Measurements from ENCODE around the gene RALA. TPM values are rescaled to one million over a fixed set of nuclear protein-coding genes. Genes with fewer than 3 reads are reported as not detected.
"Not testable (repeated sequence)": the region's sequence is repeated elsewhere in the genome, so short reads cannot be mapped to it uniquely, and the experiment has no call there.

RALA gene
- total RNA-seq, 1 experiment from 2014 or later = 14.7 TPM

DNA sequence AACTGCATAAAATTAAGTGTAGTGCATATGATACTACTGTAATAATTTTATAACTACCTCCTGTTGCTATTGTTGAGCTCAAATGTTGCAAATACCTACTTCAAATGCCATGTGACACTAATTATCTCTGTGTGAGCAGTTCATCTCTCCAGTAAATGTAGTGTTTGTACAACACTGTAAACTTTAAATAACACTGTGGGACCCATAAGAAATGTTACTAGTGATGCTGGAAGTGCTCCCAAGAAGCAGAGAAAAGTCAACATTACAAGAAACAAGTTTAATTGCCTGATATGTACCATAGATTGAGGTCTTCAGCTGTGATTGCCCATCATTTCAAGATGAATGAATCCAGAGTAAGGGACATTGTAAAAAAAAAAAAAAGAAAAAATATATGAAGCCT, 39.9 kb downstream of the RALA start:
- H3K4me3 ChIP-seq = no peak overlapping the region
- H3K36me3 ChIP-seq = peaks cover 17% of the 10 kb centered on the region
- no peaks in the 10 kb centered on the region for H3K27me3 ChIP-seq
- peaks cover 4% of the 10 kb centered on the region for H3K9me3 ChIP-seq
- DNase-seq = no peak

DNA sequence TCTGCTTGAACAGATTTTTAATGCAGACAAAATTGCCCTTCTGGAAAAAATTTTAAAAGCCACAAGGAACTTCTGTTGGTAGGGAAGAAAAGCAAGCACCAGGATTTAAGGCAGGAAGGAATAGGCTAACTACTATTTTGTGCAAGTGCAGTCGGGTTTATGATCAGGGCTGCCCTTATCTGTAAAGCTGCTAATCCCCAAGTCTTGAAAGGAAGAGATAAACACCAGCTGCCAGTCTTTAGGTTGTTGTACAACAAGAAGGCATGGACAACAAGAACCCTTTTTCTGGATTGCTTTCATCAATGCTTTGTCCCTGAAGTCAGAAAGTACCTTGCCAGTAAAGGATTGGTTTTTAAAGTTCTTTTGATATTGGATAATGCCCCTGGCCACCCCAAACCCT, 40.7 kb downstream of the RALA start:
- Histone ChIP-seq H3K4me3 (no peak overlapping the region), H3K27me3 (no peaks in the 10 kb centered on the region), H3K9me3 (peaks cover 4% of the 10 kb centered on the region), H3K36me3 (peaks cover 17% of the 10 kb centered on the region)
- DNase-seq = no peak

DNA sequence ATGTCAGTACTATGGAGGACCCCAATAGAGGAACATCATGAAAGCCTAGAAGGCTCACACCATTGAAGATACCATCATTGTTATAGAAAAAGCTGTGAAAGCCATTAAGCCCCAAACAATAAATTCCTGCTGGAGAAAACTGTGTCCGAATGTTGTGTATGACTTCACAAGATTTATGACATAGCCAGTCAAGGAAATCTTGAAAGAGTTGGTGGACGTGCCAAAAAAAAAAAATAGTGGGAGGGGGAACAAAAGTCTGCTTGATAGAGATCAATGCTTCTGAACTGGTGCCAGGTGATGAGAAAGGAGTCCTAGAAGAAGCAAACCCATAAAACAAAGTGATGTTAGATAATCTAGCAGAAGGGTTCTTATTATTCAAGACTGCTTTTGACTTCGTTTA, 41.2 kb downstream of the RALA start:
- H3K27me3 ChIP-seq = no peaks in the 10 kb centered on the region
- no peak for DNase-seq
- H3K36me3 ChIP-seq = peaks cover 17% of the 10 kb centered on the region
- H3K9me3 ChIP-seq = peaks cover 4% of the 10 kb centered on the region
- H3K4me3 ChIP-seq = no peak overlapping the region

DNA sequence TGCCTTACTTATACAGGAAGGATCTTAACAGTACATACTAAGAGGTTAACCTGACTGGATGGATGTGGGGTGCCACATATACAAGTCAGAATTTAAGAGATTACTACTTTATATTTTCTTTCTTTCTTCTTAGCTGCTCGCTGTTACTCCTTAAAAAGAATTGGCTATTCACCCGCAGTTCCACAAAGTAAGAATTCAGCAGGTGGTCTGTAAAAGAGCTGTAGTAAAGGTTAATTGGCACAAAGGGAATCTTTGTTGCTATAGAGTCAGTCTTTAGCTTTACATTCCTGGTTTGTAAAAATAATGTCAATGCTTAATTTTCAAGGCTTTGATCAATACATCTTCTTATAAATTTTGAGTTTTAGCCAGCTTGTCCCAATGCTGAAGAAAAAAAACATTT, 43.2 kb downstream of the RALA start:
- peaks cover 2% of the 10 kb centered on the region; the same call in 1 of the 2 replicates for H3K9me3 ChIP-seq
- DNase-seq = no peak
- H3K36me3 ChIP-seq = peaks cover 9% of the 10 kb centered on the region; the same call in 1 of the 2 replicates
- H3K4me3 ChIP-seq = no peak overlapping the region
- no peaks in the 10 kb centered on the region for H3K27me3 ChIP-seq

DNA sequence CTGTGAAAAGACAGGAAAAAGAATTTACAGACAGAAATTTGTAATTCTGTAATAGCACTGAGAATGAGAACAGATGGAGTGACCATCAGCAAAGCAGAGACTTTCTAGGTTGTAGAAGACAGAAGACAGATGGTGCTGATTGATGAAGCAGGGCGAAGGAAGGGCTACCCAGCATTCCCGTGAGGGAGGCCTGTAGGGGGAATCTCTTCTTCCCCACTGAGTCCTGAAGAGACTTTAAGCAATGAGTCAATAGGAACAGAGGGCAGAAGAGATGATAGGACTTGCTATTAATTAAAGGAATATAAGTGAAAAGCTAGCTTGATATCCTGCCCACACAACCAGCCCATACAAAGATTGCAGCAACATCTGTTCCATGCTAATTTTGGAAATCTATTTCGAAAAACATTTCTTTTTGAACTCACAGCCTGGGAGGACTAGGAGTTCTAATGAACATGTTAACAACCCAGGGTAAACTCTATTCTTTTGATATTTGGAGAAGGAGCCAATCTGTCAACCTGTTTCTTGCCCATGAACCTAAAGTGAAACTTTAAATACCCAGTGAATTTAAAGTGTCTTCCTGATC, 44.1 kb downstream of the RALA start:
- no peak for DNase-seq
- Histone ChIP-seq H3K9me3 (peaks cover under 1% of the 10 kb centered on the region; the same call in 1 of the 2 replicates), H3K36me3 (peaks cover 5% of the 10 kb centered on the region; the same call in 1 of the 2 replicates), H3K27me3 (no peaks in the 10 kb centered on the region), H3K4me3 (no peak overlapping the region)

DNA sequence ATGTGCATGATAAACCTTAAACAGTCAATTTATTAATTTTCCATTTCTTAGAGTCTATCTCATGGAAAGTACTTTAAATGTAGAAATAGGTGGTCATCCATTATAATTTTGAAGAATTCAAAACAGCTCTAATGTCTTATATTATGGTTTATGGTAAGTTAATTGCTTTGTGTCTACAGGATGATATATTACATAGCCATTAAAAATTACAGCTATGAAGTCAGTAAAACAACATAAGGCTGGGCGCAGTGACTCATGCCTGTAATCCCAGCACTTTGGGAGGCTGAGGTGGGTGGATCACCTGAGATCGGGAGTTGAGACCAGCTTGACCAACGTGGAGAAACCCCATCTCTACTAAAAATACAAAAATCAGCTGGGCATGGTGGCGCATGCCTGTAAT, 44.9 kb downstream of the RALA start:
- not testable (repeated sequence) for H3K4me3 ChIP-seq, H3K36me3 ChIP-seq, H3K27me3 ChIP-seq, DNase-seq, H3K9me3 ChIP-seq

DNA sequence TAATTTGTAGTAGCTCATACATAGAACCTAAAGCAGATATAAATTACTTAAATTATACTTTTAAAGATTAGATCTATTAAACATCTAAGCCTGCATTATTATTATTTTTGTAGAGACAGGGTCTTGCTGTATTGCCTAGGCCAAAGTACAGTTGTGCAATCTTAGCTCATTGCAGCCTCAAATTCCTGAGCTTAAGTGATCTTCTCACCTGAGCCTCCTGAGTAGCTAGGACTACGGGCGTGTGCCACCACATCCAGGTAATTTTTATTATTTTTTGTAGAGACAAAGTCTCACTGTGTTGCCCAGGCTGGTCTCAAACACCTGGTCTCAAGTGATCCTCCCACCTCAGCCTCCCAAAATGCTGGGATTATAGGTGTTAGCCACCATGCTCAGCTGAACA, 46.7 kb downstream of the RALA start:
- Histone ChIP-seq H3K27me3 (no peaks in the 10 kb centered on the region), H3K9me3 (no peaks in the 10 kb centered on the region), H3K36me3 (no peaks in the 10 kb centered on the region), H3K4me3 (no peak overlapping the region)
- no peak for DNase-seq

DNA sequence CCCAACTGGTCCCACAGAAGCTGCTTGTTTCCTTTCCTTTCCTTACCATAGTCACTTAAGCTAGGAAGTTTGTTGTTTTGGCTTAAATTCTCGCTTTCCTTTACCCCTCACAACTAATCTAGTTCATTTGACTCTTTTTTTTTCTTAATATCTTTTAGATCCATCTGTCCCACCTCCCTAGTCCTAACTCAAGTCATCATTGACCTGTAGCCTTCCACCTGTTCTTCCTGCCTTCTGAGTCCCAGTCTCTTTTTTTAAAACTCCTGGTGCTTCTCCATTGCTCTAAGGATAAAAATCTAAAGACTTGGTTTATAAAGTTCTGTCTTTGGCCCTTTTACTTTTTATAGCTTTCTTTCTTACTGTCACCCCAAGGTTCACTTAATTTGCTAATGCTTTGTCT, 47.6 kb downstream of the RALA start:
- Histone ChIP-seq H3K27me3 (no peaks in the 10 kb centered on the region), H3K36me3 (no peaks in the 10 kb centered on the region), H3K4me3 (no peak overlapping the region), H3K9me3 (no peaks in the 10 kb centered on the region)
- no peak for DNase-seq

DNA sequence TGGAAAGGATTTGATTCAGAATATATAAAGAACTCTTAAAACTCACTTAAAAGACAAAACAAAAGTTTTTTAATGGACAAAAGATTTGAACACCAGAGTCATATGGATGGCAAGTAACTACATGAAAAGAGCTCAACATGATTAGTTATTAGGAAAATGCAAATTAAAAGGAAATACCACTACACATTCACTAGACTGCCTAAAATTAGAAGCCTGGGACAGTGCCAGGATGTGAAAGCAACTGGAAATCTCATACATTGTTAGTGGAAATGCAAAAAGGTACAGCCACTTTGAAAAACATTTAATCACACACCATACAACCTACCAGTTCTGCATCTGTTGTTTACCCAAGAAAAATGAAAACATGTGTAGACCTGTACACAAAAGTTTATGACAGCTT, 48.8 kb downstream of the RALA start:
- Histone ChIP-seq H3K4me3 (no peak overlapping the region), H3K9me3 (peaks cover 4% of the 10 kb centered on the region), H3K27me3 (no peaks in the 10 kb centered on the region), H3K36me3 (no peaks in the 10 kb centered on the region; the same call in 1 of the 2 replicates)
- DNase-seq = no peak

DNA sequence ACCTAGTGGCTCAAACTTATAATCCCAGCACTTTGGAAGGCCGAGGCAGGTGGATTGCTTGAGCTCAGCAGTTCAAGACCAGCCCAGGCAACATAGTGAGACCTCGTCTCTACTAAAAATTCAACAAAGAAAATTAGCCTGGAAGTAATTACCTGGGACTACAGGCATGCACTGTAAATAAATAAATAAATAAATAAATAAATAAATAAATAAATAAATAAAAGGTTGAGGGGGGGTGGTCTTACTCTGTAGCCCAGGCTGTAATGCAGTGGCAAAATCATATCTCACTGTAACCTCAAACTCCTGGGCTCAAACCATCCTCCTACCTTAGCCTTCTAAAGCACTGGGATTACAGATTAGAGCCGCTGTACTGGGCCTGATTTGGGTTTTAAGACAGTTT, 50.5 kb downstream of the RALA start:
- peaks cover 4% of the 10 kb centered on the region for H3K9me3 ChIP-seq
- no peak for DNase-seq
- no peaks in the 10 kb centered on the region; the same call in 1 of the 2 replicates for H3K36me3 ChIP-seq
- H3K4me3 ChIP-seq = no peak overlapping the region
- H3K27me3 ChIP-seq = no peaks in the 10 kb centered on the region

DNA sequence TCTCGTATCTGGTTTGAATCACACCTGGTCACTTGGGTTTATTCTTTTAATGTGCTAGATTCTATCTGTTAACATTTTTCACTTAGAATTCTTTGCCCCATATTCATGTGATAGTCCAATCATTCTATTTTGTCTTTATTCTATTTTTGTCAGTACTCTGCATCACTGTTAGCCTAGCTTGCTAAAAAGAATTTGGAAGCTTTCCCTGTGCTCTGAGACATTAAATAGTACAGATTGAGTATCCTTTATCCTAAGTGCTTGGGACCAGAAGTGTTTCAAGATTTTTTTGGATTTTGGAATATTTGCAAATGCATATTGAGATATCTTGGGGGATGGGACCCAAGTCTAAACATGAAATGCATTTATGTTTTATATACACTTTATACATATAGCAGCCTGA, 51.0 kb downstream of the RALA start:
- DNase-seq = no peak
- no peaks in the 10 kb centered on the region; the same call in 1 of the 2 replicates for H3K36me3 ChIP-seq
- no peaks in the 10 kb centered on the region for H3K27me3 ChIP-seq
- H3K4me3 ChIP-seq = no peak overlapping the region
- peaks cover 4% of the 10 kb centered on the region for H3K9me3 ChIP-seq

DNA sequence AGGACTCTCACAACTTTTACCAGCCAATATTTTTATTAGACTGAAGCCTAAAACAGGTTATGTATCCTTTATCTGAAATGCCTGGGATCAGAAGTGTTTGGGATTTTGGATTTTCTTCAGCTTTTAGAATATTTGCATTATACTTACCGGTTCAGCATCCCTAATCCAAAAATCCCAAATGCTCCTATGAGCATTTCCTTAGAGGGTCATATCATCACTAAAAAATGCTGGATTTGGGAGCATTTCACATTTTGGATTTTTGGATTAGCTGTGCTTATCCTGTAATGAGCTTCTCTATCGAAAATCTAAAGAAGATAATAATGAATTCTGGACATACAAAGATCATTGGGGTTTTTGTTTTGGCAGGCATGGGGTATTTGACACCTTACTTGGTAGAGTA, 53.0 kb downstream of the RALA start:
- Histone ChIP-seq H3K4me3 (no peak overlapping the region), H3K27me3 (no peaks in the 10 kb centered on the region), H3K9me3 (peaks cover 4% of the 10 kb centered on the region), H3K36me3 (no peaks in the 10 kb centered on the region; the same call in 1 of the 2 replicates)
- DNase-seq = no peak

DNA sequence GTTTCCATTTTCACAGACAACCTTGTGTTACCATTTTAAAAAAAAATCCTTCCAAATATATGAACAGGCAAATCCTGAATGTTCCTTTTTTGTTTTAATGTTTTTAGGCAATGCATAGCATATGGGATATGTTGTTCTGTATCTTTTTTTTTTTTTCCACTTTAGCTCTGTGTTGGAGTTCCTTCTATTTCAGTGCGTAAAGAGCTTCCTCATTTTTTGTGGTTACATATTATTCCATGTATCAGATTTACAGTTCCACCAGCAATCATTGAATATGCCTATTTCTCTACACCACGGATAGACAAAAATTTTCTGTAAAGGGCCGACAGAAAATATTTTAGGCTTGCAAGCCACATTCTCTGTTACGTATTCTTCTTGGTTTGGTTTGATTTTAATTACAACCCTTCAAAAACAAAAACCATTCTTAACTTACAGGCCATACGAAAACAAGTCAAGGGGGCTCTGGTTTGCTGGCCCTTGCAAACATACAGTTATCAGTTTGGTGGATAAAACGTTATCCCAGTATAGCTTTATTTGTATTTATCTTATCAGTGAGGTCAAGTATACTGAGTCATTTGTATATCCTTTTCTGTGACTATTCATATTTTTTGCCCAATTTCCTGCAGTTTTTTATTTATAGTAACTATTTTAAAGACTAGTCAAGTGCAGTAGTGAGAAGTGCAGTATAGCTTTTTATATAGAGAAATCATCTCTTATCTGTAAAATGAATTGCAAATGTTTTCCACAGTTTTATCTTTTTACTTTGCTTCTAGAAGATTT, 55.7 kb downstream of the RALA start:
- H3K9me3 ChIP-seq = peaks cover 4% of the 10 kb centered on the region
- DNase-seq = no peak
- H3K36me3 ChIP-seq = no peaks in the 10 kb centered on the region; the same call in 1 of the 2 replicates
- no peaks in the 10 kb centered on the region for H3K27me3 ChIP-seq
- no peak overlapping the region for H3K4me3 ChIP-seq

DNA sequence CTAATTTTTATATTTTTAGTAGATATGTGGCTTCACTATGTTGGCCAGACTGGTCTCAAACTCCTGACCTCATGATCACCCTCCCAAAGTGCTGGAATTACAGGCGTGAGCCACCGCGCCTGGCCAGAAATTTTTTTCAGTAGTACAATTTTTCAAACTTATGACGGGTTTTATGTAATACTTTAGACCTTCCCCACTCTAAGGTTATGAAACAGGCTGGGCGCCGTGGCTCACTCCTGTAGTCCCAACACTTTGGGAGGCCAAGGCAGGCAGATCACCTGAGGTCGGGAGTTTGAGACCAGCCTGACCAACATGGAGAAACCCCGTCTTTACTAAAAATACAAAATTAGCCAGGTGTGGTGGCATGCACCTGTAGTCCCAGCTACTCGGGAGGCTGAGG, 56.5 kb downstream of the RALA start:
- not testable (repeated sequence) for H3K4me3 ChIP-seq, H3K36me3 ChIP-seq, H3K9me3 ChIP-seq, DNase-seq, H3K27me3 ChIP-seq

DNA sequence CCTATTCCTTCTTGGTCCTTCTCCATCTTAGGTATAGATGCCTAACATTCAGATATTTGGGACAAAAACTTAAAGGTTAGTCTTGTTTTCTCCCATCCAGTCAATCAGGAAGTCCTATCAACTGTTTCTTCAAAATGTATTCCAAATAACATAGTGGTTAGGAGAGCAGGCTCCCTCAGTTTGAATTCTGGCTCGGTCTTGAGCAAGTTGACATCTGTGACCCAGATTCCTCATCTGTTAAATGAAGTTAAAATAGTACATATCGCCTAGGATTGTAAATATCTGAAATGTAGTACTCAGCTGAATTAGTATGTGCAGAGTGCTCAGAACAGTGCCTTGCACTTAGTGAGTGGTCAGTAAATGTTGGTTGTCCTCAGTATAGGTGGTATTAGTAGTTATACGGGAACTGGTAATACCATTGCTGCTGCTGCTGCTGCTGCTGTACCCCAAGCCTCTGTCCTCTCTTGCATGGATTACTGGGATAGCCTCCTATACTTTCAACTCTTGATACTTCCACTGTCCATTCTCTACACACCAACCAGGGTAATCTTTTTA, 58.6 kb downstream of the RALA start:
- Histone ChIP-seq H3K4me3 (no peak overlapping the region), H3K36me3 (no peaks in the 10 kb centered on the region; the same call in 1 of the 2 replicates), H3K27me3 (no peaks in the 10 kb centered on the region), H3K9me3 (peaks cover 2% of the 10 kb centered on the region)
- DNase-seq = no peak

DNA sequence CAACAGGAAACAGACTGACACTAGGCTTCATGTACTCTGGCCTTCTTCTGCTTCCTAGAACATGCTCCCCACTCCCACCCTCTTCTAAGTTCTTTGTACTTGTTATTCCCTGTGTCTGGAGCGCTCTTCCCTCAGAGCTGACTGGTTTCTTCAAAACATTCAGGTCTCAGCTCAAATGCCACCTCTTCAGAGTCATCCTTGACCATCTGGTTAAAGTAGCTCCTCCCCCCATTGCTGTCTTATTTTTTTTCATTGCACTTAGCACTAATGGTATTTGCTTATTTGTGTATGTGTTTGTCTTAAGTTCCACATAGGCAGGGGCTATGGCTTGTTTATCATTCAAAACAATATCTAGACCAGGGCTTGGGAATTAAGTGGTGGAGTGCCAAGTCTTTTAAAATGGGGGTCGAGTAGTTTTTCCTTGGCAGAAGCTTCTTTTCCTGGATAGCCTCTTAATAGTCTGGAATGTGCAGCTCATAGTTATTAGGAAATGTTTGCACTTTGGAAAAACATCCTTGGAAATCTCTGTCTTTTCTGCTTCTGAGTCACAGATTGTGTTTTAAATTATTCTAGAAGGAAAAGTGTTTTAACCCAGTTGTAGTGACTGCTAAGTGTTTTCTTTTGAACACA, 60.0 kb downstream of the RALA start:
- no peaks in the 10 kb centered on the region for H3K27me3 ChIP-seq
- H3K4me3 ChIP-seq = no peak overlapping the region
- no peaks in the 10 kb centered on the region for H3K9me3 ChIP-seq
- no peak for DNase-seq
- H3K36me3 ChIP-seq = no peaks in the 10 kb centered on the region; the same call in 1 of the 2 replicates

DNA sequence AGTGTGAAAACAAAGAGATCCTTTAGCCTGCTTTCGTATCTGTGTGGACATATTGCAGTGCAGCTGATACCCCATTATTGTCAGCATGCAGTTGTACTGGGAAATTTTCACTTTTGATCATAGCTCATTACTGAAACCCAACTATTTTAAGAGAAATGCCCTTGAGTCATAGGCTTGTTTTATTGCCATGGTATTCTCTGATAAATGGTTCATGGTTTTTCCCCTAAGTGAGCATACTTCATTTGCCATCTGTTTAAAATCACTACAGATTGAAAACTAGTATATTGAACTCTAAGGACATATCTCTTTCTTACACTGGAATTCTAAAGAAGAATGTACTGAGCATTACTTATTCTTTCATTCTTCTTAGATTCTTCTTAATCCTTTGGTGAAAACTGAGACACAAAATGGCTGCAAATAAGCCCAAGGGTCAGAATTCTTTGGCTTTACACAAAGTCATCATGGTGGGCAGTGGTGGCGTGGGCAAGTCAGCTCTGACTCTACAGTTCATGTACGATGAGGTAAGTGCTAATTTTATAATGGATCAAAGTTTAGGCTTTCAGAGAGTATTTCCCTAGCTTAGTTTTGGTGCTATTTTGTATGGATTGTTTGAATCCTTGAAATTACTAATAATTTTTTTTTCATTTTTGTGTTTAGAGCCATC, 63.0 kb downstream of the RALA start:
- no peak for DNase-seq

More for the DNA sequence above, 63.0 kb downstream of the RALA start:
- Histone ChIP-seq H3K4me3 (no peak overlapping the region), H3K9me3 (no peaks in the 10 kb centered on the region), H3K27me3 (no peaks in the 10 kb centered on the region), H3K36me3 (peaks cover 12% of the 10 kb centered on the region)
